Smooth muscle cell of the coronary artery (primary cell): ENCODE data around the gene HMOX1. TPM values are rescaled to one million over a fixed set of nuclear protein-coding genes. Genes with fewer than 3 reads are reported as not detected.

Experiments used
- total RNA-seq: library from RNA; depleted of rRNA; stranded (reverse); fragments of >200 nt; gene quantifications from 2 replicates; pipeline ENCODE4 v1.2.3, GENCODE V29; 2014; ENCODE audit warnings: low replicate concordance

HMOX1 gene
- total RNA-seq: 24.1 and 94.4 TPM in 2 replicates

GRCh38 chr22:35380537-35381423 is at the start of gene HMOX1:
TSS of gene HMOX1 (plus strand) at chr22:35381096. CDS start at chr22:35381174, 78 bp downstream.

GRCh38 chr22:35399678-35400500 is 19.0 kb downstream of the HMOX1 start, which contains the start of gene MCM5:
TSS of gene MCM5 (plus strand) at chr22:35400140. CDS start at chr22:35400439, 299 bp downstream.

Other genes starting within 250 kb of the HMOX1 start
- gene HMGXB4, start 123.6 kb upstream of the HMOX1 start, total RNA-seq: 10.8 and 12.2 TPM in 2 replicates
- 30.1 and 41.2 TPM in 2 replicates for gene TOM1, start 81.2 kb upstream of the HMOX1 start, total RNA-seq
- 11.5 and 26.8 TPM in 2 replicates for gene MCM5, start 19.0 kb downstream of the HMOX1 start, total RNA-seq
- not detected in 2 replicates for gene RASD2, start 159.7 kb downstream of the HMOX1 start, total RNA-seq
- gene MB, start 236.2 kb downstream of the HMOX1 start, total RNA-seq: 0.15 TPM in 1 of 2 replicates, not detected in the other